NB4 (cell line): ENCODE results near the gene GPR107.

ENCODE experiments used
- MAX ChIP-seq: IDR thresholded peaks from 2 replicates; pipeline ENCODE4 v1.6.1; 2011; ENCODE audit warnings: low read depth, low read length
- MYC ChIP-seq: IDR thresholded peaks from 2 replicates; pipeline ENCODE4 v1.6.1; 2011; ENCODE audit warnings: low read depth, low read length
- POLR2A ChIP-seq: IDR thresholded peaks from 2 replicates; pipeline ENCODE4 v1.6.1; 2011; ENCODE audit warnings: mild to moderate bottlenecking; ENCODE audit not compliant: insufficient read length; ENCODE audit errors: extremely low read depth
- TF ChIP-seq, protein P1 (sequence below): IDR thresholded peaks from one replicate; pipeline ENCODE4 v1.5.1; 2012; ENCODE audit warnings: low read depth, low read length

GRCh38 chr9:130179331-130179907, 125.7 kb downstream of the GPR107 start:
- TF ChIP-seq, protein P1, sequence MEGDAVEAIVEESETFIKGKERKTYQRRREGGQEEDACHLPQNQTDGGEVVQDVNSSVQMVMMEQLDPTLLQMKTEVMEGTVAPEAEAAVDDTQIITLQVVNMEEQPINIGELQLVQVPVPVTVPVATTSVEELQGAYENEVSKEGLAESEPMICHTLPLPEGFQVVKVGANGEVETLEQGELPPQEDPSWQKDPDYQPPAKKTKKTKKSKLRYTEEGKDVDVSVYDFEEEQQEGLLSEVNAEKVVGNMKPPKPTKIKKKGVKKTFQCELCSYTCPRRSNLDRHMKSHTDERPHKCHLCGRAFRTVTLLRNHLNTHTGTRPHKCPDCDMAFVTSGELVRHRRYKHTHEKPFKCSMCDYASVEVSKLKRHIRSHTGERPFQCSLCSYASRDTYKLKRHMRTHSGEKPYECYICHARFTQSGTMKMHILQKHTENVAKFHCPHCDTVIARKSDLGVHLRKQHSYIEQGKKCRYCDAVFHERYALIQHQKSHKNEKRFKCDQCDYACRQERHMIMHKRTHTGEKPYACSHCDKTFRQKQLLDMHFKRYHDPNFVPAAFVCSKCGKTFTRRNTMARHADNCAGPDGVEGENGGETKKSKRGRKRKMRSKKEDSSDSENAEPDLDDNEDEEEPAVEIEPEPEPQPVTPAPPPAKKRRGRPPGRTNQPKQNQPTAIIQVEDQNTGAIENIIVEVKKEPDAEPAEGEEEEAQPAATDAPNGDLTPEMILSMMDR = no peak
- TF ChIP-seq POLR2A = no peak
- no peak for TF ChIP-seq MAX
- no peak for TF ChIP-seq MYC
